ENCODE results near the gene PEDS1. TPM values are rescaled to one million over a fixed set of nuclear protein-coding genes. Genes with fewer than 3 reads are reported as not detected.
A peak's percentile ranks its signal among the peaks of the same experiment; 100 is the strongest.

The PEDS1 gene
- total and polyA plus RNA-seq, 2 of the 8 experiments (the other 6 are each of a cell fraction or from before 2014, with no cell fraction given): 28.9 to 75.9 TPM

- Histone ChIP-seq H4K91ac (replicated peaks; ENCODE audit: insufficient read length, low read length) (no peak overlapping the region), H3K27me3 (replicated peaks in 1 of 4; ENCODE audit: control insufficient read depth in 3 of 4, extremely low read depth in 1 of 4, insufficient read depth in 3 of 4, low read length in 3 of 4) (peaks cover 0 to 2% (median 0%) of the 10 kb centered on the region in 4 experiments; a peak in 1 of 7 replicates), H2BK15ac (ENCODE audit: low read length) (no peak overlapping the region; the same call in 1 of the 2 replicates), H3K36me3 (ENCODE audit: control insufficient read depth in 2 of 4, insufficient read depth in 4 of 4, low read length in 3 of 4) (no peaks in the 10 kb centered on the region), H3K79me2 (ENCODE audit: control insufficient read depth in 1 of 2, insufficient read depth in 2 of 2, low read length in 2 of 2) (peaks cover 0 to 5% of the 10 kb centered on the region in 2 experiments; a peak in 2 of 4 replicates), H2BK120ac (replicated peaks; ENCODE audit: low read depth, low read length) (no peak overlapping the region), H4K20me1 (replicated peaks in 1 of 2; ENCODE audit: control insufficient read depth in 1 of 2, insufficient read depth in 2 of 2, low read length in 2 of 2) (no peaks in the 10 kb centered on the region), H4K8ac (ENCODE audit: extremely low read depth, insufficient read depth, low read length) (no peak overlapping the region), H3K23me2 (ENCODE audit: low read depth, low read length) (peaks cover 1% of the 10 kb centered on the region; the same call in 1 of the 2 replicates), H3K27ac (ENCODE audit: low read depth, low read length) (no peak overlapping the region), H3K23ac (ENCODE audit: insufficient read length) (no peak overlapping the region), H2BK12ac (ENCODE audit: low read depth, low read length) (0 out of 2 replicates have a peak overlapping the region, but pooled peaks have one; percentile 33), H3K9ac (replicated peaks in 1 of 4; ENCODE audit: extremely low read depth in 1 of 4, low read depth in 3 of 4, low read length in 3 of 4) (no peak overlapping the region), H3K4ac (replicated peaks; ENCODE audit: insufficient read length, low read depth, low read length) (no peak overlapping the region), H4K5ac (ENCODE audit: insufficient read length, low read depth, low read length) (no peak overlapping the region), H3K4me2 (ENCODE audit: insufficient read depth in 1 of 2, low read depth in 2 of 2, low read length in 2 of 2) (no peak overlapping the region), H3K9me3 (ENCODE audit: insufficient read depth in 2 of 2, low read depth in 1 of 2, low read length in 1 of 2) (no peaks in the 10 kb centered on the region), H3K56ac (replicated peaks; ENCODE audit: insufficient read length, low read depth, low read length) (no peak overlapping the region), H2AFZ (ENCODE audit: low read length) (no peak overlapping the region), H2AK5ac (ENCODE audit: low read depth, low read length) (0 out of 2 replicates have a peak overlapping the region, but pooled peaks have one; percentile 70), H3K14ac (ENCODE audit: insufficient read length) (no peak overlapping the region), H3K18ac (ENCODE audit: extremely low read depth, low read length) (peak overlapping the region; percentile 87), H2BK5ac (ENCODE audit: low read depth, low read length) (no peak overlapping the region), H3K79me1 (ENCODE audit: low read depth, low read length) (no peaks in the 10 kb centered on the region), H2BK20ac (ENCODE audit: low read length) (no peak overlapping the region), H3K4me3 (ENCODE audit: extremely low read depth in 1 of 4, insufficient read depth in 2 of 4, low read depth in 3 of 4, low read length in 4 of 4) (no peak overlapping the region), H3K4me1 (replicated peaks in 1 of 4; ENCODE audit: control insufficient read depth in 3 of 4, insufficient read depth in 4 of 4, low read length in 3 of 4) (peaks cover 0 to 13% (median 4%) of the 10 kb centered on the region in 4 experiments; a peak in 5 of 7 replicates)
- DNase-seq (ENCODE audit: low read depth in 1 of 2, low spot score in 2 of 2) (no peak), FAIRE-seq (no peak)
- POLR2A ChIA-PET (ENCODE audit: partially characterized antibody): interaction anchor here (0.6 to 1.8 kb wide), 6 partner anchors 8 to 277 kb away, joined by 3 to 6 read pairs (median 3); no protein-coding TSS in a partner anchor
- TF ChIP-seq ASH2L (IDR thresholded peaks at IDR 0.05; ENCODE audit: low read length): no peak
- TF ChIP-seq CREB1 (IDR thresholded peaks at IDR 0.05): no peak
- TF ChIP-seq CEBPB (IDR thresholded peaks at IDR 0.05; ENCODE audit: low read depth, low read length): peak; percentile 74
- 76% methylated on average over 11 of the region's 12 CpGs; no CpG with 5 or more reads in 1 of the 2 experiments for WGBS, 2 experiments (ENCODE audit: extremely low coverage in 1 of 2, insufficient coverage in 1 of 2, insufficient read length in 1 of 2, insufficient replicate concordance in 2 of 2, low coverage in 1 of 2, low lambda C conversion rate in 2 of 2, missing lambda C conversion rate in 1 of 2)
- CTCF ChIA-PET (ENCODE audit: partially characterized antibody): interaction anchor here (0.5 to 8.8 kb wide), 25 partner anchors 9 to 401 kb away, joined by 3 to 115 read pairs (median 5); no protein-coding TSS in a partner anchor
Measured at GRCh38 chr20:50187403-50188051, 34.0 kb upstream of the PEDS1 start.
